Neural cell (in vitro differentiated cells): ENCODE results near the gene ZNRF4.

ENCODE experiments used
- CTCF ChIP-seq: fragments of 450-650 bp; IDR thresholded peaks from 2 replicates; pipeline ENCODE4 v1.5.1; 2014; ENCODE audit warnings: antibody characterized with exemption, mild to moderate bottlenecking, moderate library complexity; ENCODE audit not compliant: poor library complexity, severe bottlenecking
- EP300 ChIP-seq: fragments of 450-650 bp; conservative IDR thresholded peaks from 2 replicates; pipeline ENCODE4 v1.6.1; 2014; ENCODE audit warnings: antibody characterized with exemption, mild to moderate bottlenecking, moderate library complexity; ENCODE audit not compliant: poor library complexity, severe bottlenecking
- EZH2 ChIP-seq: fragments of 200-600, 300-800 bp; shearing (Covaris generic), sonication (generic); IDR thresholded peaks from 2 replicates; pipeline ENCODE4 v1.6.1; 2014; ENCODE audit warnings: antibody characterized with exemption, low read length, borderline replicate concordance, mild to moderate bottlenecking; ENCODE audit not compliant: insufficient read depth, poor library complexity, severe bottlenecking
- MXI1 ChIP-seq: fragments of 450-650 bp; conservative IDR thresholded peaks from 2 replicates; pipeline ENCODE4 v1.6.1; 2014; ENCODE audit warnings: antibody characterized with exemption, mild to moderate bottlenecking; ENCODE audit not compliant: poor library complexity, severe bottlenecking
- POLR2AphosphoS5 ChIP-seq: IDR thresholded peaks from 2 replicates; pipeline ENCODE4 v1.6.1; 2012
- RAD21 ChIP-seq: fragments of 450-650 bp; conservative IDR thresholded peaks from 2 replicates; pipeline ENCODE4 v1.6.1; 2014; ENCODE audit warnings: antibody characterized with exemption, mild to moderate bottlenecking, moderate library complexity
- SMC3 ChIP-seq: fragments of 450-650 bp; conservative IDR thresholded peaks from 2 replicates; pipeline ENCODE4 v1.6.1; 2014; ENCODE audit warnings: antibody characterized with exemption, mild to moderate bottlenecking, moderate library complexity; ENCODE audit not compliant: poor library complexity
- TAF1 ChIP-seq: IDR thresholded peaks from 2 replicates; pipeline ENCODE4 v1.6.1; 2012; ENCODE audit warnings: low read depth
- TF ChIP-seq, protein P1 (sequence below): IDR thresholded peaks from 2 replicates; pipeline ENCODE4 v1.6.1; 2012; ENCODE audit warnings: borderline replicate concordance

- no peak for TF ChIP-seq SMC3
- TF ChIP-seq CTCF, result no peak
- no peak for TF ChIP-seq POLR2AphosphoS5
- TF ChIP-seq EZH2, result no peak
- TF ChIP-seq, protein P1, sequence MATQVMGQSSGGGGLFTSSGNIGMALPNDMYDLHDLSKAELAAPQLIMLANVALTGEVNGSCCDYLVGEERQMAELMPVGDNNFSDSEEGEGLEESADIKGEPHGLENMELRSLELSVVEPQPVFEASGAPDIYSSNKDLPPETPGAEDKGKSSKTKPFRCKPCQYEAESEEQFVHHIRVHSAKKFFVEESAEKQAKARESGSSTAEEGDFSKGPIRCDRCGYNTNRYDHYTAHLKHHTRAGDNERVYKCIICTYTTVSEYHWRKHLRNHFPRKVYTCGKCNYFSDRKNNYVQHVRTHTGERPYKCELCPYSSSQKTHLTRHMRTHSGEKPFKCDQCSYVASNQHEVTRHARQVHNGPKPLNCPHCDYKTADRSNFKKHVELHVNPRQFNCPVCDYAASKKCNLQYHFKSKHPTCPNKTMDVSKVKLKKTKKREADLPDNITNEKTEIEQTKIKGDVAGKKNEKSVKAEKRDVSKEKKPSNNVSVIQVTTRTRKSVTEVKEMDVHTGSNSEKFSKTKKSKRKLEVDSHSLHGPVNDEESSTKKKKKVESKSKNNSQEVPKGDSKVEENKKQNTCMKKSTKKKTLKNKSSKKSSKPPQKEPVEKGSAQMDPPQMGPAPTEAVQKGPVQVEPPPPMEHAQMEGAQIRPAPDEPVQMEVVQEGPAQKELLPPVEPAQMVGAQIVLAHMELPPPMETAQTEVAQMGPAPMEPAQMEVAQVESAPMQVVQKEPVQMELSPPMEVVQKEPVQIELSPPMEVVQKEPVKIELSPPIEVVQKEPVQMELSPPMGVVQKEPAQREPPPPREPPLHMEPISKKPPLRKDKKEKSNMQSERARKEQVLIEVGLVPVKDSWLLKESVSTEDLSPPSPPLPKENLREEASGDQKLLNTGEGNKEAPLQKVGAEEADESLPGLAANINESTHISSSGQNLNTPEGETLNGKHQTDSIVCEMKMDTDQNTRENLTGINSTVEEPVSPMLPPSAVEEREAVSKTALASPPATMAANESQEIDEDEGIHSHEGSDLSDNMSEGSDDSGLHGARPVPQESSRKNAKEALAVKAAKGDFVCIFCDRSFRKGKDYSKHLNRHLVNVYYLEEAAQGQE, result no peak
- peak; percentile 15 for TF ChIP-seq EP300
- TF ChIP-seq RAD21, result no peak
- no peak for TF ChIP-seq MXI1
- TF ChIP-seq TAF1, result no peak
Measured at GRCh38 chr19:5436948-5437306, 18.3 kb upstream of the ZNRF4 start.
